BJ (cell line): ENCODE measurements around the gene ACOT8. TPM values are rescaled to one million over a fixed set of nuclear protein-coding genes. Genes with fewer than 3 reads are reported as not detected.

Experiments used
- CTCF ChIA-PET: fragments of 350-600 bp; formaldehyde crosslinking; extraction: SDS; loops from one replicate; lab custom pipeline; 2021; ENCODE audit warnings: antibody characterized with exemption, inconsistent platforms; lab: Yijun Ruan, JAX
- POLR2A ChIA-PET: fragments of 300-600 bp; sonication (Branson Sonifier 250); formaldehyde crosslinking; extraction: SDS; loops from one replicate; lab custom pipeline; 2021; ENCODE audit warnings: antibody characterized with exemption; lab: Charles Lee
- DNase-seq: peaks from one replicate; pipeline ENCODE4 v3.0.0-alpha.2; 2011; ENCODE audit warnings: low read depth
- H3K27me3 ChIP-seq: 2 replicates; pipeline ENCODE4 v1.6.0; 2011; ENCODE audit warnings: low read length; ENCODE audit not compliant: control insufficient read depth, insufficient read depth
- H3K36me3 ChIP-seq: 2 replicates; pipeline ENCODE4 v1.5.1; 2011; ENCODE audit warnings: low read length; ENCODE audit not compliant: control insufficient read depth, insufficient read depth
- H3K4me3 ChIP-seq: 2 replicates; pipeline ENCODE4 v1.5.1; 2011; ENCODE audit warnings: low read depth, mild to moderate bottlenecking, control low read depth, low read length
- CTCF ChIP-seq: IDR thresholded peaks from 2 replicates; pipeline ENCODE4 v1.5.1; 2011; ENCODE audit warnings: low read depth, mild to moderate bottlenecking, control low read depth, inconsistent platforms, low read length, moderate library complexity; ENCODE audit not compliant: insufficient read depth
- polyA plus RNA-seq: library from polyadenylated mRNA; depleted of rRNA; stranded (reverse); fragments of >200 nt; gene quantifications from 2 replicates; pipeline ENCODE4 v1.2.3, GENCODE V29; 2011

The ACOT8 gene
- polyA plus RNA-seq, 1 experiment, result 49.9 TPM

- TF ChIP-seq CTCF, result no peak
- POLR2A ChIA-PET, result no interaction called here
- DNase-seq, result no peak
- Histone ChIP-seq H3K27me3 (no peaks in the 10 kb centered on the region), H3K36me3 (no peaks in the 10 kb centered on the region), H3K4me3 (no peak overlapping the region)
- CTCF ChIA-PET, result interaction anchor here (0.9 kb wide), 1 partner anchor 9 kb away, joined by 3 read pairs; no protein-coding TSS in a partner anchor
These were observed 4.3 kb upstream of the ACOT8 start for GRCh38 chr20:45861221-45862075.

GRCh38 chr20:45860560-45861220 lies 3.5 kb upstream of the ACOT8 start:
- ChIA-PET POLR2A (no interaction called here), CTCF (interaction anchor here (0.9 kb wide), 1 partner anchor 9 kb away, joined by 3 read pairs; no protein-coding TSS in a partner anchor)
- Histone ChIP-seq H3K27me3 (no peaks in the 10 kb centered on the region), H3K4me3 (no peak overlapping the region), H3K36me3 (no peaks in the 10 kb centered on the region)
- no peak for TF ChIP-seq CTCF
- no peak for DNase-seq

- Histone ChIP-seq H3K4me3 (no peak overlapping the region), H3K27me3 (no peaks in the 10 kb centered on the region), H3K36me3 (no peaks in the 10 kb centered on the region)
- POLR2A ChIA-PET, result no interaction called here
- no peak for DNase-seq
- no peak for TF ChIP-seq CTCF
- CTCF ChIA-PET, result no interaction called here
These were observed 2.7 kb upstream of the ACOT8 start for GRCh38 chr20:45859916-45860315.

GRCh38 chr20:45857882-45858216 lies 657 bp upstream of the ACOT8 start:
- H3K27me3 ChIP-seq, result no peaks in the 10 kb centered on the region
- DNase-seq, result no peak
- no peaks in the 10 kb centered on the region for H3K36me3 ChIP-seq
- TF ChIP-seq CTCF, result no peak
- H3K4me3 ChIP-seq, result peak overlapping the region; percentile 68
- POLR2A ChIA-PET, result no interaction called here
- CTCF ChIA-PET, result interaction anchor here (0.6 to 1.2 kb wide), 3 partner anchors 34 to 126 kb away, joined by 3 to 5 read pairs (median 3); no protein-coding TSS in a partner anchor

- TF ChIP-seq CTCF, result no peak
- DNase-seq, result no peak
- peaks cover under 1% of the 10 kb centered on the region for H3K36me3 ChIP-seq
- no peak overlapping the region for H3K4me3 ChIP-seq
- ChIA-PET CTCF (interaction anchor here (1.2 kb wide), 1 partner anchor 116 kb away, joined by 5 read pairs; no protein-coding TSS in a partner anchor), POLR2A (no interaction called here)
- no peaks in the 10 kb centered on the region for H3K27me3 ChIP-seq
These were observed 3.7 kb downstream of the ACOT8 start for GRCh38 chr20:45853484-45853883.
